HepG2 (cell line): ENCODE data around the gene SLC25A15.
"Not testable (repeated sequence)": the region's sequence is repeated elsewhere in the genome, so short reads cannot be mapped to it uniquely, and the experiment has no call there.

Experiments
- BHLHE40 ChIP-seq: IDR thresholded peaks from 2 replicates; pipeline ENCODE4 v1.6.1; 2011; ENCODE audit warnings: low read length, improper control_type of control experiment
- EP300 ChIP-seq, 3 experiments: sonication (generic) in 1 of 3; formaldehyde crosslinking in 1 of 3; IDR thresholded peaks; 2 replicates each; pipeline versions ENCODE4 v1.5.1 to v1.6.1; 2011 to 2020; ENCODE audit warnings: low read depth in 2 of 3, low read length in 2 of 3, borderline replicate concordance in 1 of 3, improper control_type of control experiment in 1 of 3, mild to moderate bottlenecking in 1 of 3, missing genetic modification reagents in 1 of 3, moderate library complexity in 1 of 3
- ESRRA ChIP-seq: sonication (generic); formaldehyde crosslinking; IDR thresholded peaks from 2 replicates; pipeline ENCODE4 v1.5.1; 2020; ENCODE audit warnings: mild to moderate bottlenecking, low read depth, missing genetic modification reagents
- KDM6A ChIP-seq: IDR thresholded peaks from 2 replicates; pipeline ENCODE4 v1.6.1; 2016; ENCODE audit warnings: low read depth
- KIAA2018 ChIP-seq: sonication (generic); formaldehyde crosslinking; IDR thresholded peaks from 2 replicates; pipeline ENCODE4 v1.5.0; 2020; ENCODE audit warnings: mild to moderate bottlenecking, missing genetic modification reagents, borderline replicate concordance
- SIN3A ChIP-seq: IDR thresholded peaks from 2 replicates; pipeline ENCODE4 v1.6.1; 2011; ENCODE audit warnings: low read depth, mild to moderate bottlenecking, control low read depth, low read length, borderline replicate concordance
- ZNF460 ChIP-seq: sonication (generic); formaldehyde crosslinking; IDR thresholded peaks from 2 replicates; pipeline ENCODE4 v1.5.1; 2020; ENCODE audit warnings: missing genetic modification reagents, mild to moderate bottlenecking, borderline replicate concordance
- ZNF597 ChIP-seq: sonication (generic); formaldehyde crosslinking; IDR thresholded peaks from 2 replicates; pipeline ENCODE4 v1.5.0; 2020; ENCODE audit warnings: missing genetic modification reagents
- ZSCAN20 ChIP-seq: sonication (generic); formaldehyde crosslinking; IDR thresholded peaks from 2 replicates; pipeline ENCODE4 v1.4.0; 2020; ENCODE audit warnings: missing genetic modification reagents, mild to moderate bottlenecking, borderline replicate concordance
- TF ChIP-seq, protein P1 (sequence below): sonication (generic); formaldehyde crosslinking; IDR thresholded peaks from 2 replicates; pipeline ENCODE4 v1.8.0; 2023; ENCODE audit warnings: mild to moderate bottlenecking, missing genetic modification reagents

DNA sequence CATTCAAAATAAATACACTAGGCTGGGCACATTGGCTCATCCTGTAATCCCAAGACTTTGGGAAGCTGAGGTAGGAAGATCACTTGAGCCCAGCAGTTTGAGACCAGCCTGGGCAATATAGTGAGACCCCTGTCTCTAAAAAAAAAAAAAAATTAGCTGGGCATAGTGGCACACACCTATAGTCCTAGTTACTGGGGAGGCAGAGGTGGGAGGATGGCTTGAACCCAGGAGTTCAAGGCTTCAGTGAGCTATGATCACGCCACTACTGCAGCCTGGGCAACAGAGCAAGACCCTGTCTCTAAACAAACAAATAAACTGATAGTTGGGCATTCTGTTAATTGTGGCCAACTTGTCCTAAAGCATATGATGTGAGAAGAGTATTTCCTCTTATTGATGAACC is 6.4 kb upstream of the SLC25A15 start:
- TF ChIP-seq ZSCAN20 (CRISPR knock-in tag); ZNF460; KDM6A (CRISPR knock-in tag); KIAA2018 (CRISPR knock-in tag); SIN3A; ESRRA; BHLHE40; EP300 (IDR thresholded peaks at IDR 0.05; ENCODE audit: low read depth in 2 of 2, low read length in 2 of 2); EP300 (CRISPR knock-in tag; IDR thresholded peaks at IDR 0.05; ENCODE audit: borderline replicate concordance); ZNF597 (CRISPR knock-in tag): not testable (repeated sequence)
- TF ChIP-seq, protein P1, sequence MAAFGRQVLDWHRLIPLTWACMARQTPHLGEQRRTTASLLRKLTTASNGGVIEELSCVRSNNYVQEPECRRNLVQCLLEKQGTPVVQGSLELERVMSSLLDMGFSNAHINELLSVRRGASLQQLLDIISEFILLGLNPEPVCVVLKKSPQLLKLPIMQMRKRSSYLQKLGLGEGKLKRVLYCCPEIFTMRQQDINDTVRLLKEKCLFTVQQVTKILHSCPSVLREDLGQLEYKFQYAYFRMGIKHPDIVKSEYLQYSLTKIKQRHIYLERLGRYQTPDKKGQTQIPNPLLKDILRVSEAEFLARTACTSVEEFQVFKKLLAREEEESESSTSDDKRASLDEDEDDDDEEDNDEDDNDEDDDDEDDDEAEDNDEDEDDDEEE (CRISPR knock-in tag): not testable (repeated sequence)
